Measurements from ENCODE around the gene AP2A2. TPM values are rescaled to one million over a fixed set of nuclear protein-coding genes. Genes with fewer than 3 reads are reported as not detected.

AP2A2 gene
- total and polyA plus RNA-seq, 2 donors = 14.6 to 57.2 TPM

- 91% methylated on average over 14 of the region's 14 CpGs for WGBS
- no peaks in the 10 kb centered on the region for H3K36me3 ChIP-seq (ENCODE audit: control insufficient read depth in 2 of 2, insufficient read depth in 2 of 2, low read length in 1 of 2)
- no peaks in the 10 kb centered on the region for H3K27me3 ChIP-seq (ENCODE audit: control insufficient read depth in 2 of 2, insufficient read depth in 1 of 2, low read length in 1 of 2)
- no peak overlapping the region for H3K4me3 ChIP-seq (ENCODE audit: low read length in 2 of 2)
- DNase-seq (ENCODE audit: low read depth in 6 of 9, low spot score in 9 of 9) = no peak
- H3K9me3 ChIP-seq (ENCODE audit: control insufficient read depth in 2 of 2, insufficient read depth in 1 of 2, low read length in 1 of 2) = no peaks in the 10 kb centered on the region
- no peaks in the 10 kb centered on the region for H3K4me1 ChIP-seq (ENCODE audit: control insufficient read depth in 2 of 2, insufficient read depth in 2 of 2, low read length in 2 of 2)
- no peak overlapping the region for H3K27ac ChIP-seq (ENCODE audit: low read depth in 1 of 2, low read length in 1 of 2)
Measured at GRCh38 chr11:1028616-1029015, 102.9 kb downstream of the AP2A2 start.

GRCh38 chr11:1029051-1029450 lies 103.4 kb downstream of the AP2A2 start:
- Histone ChIP-seq H3K27me3 (ENCODE audit: control insufficient read depth in 2 of 2, insufficient read depth in 1 of 2, low read length in 1 of 2) (no peaks in the 10 kb centered on the region), H3K27ac (ENCODE audit: low read depth in 1 of 2, low read length in 1 of 2) (no peak overlapping the region), H3K36me3 (ENCODE audit: control insufficient read depth in 2 of 2, insufficient read depth in 2 of 2, low read length in 1 of 2) (no peaks in the 10 kb centered on the region), H3K9me3 (ENCODE audit: control insufficient read depth in 2 of 2, insufficient read depth in 1 of 2, low read length in 1 of 2) (no peaks in the 10 kb centered on the region), H3K4me1 (ENCODE audit: control insufficient read depth in 2 of 2, insufficient read depth in 2 of 2, low read length in 2 of 2) (no peaks in the 10 kb centered on the region), H3K4me3 (ENCODE audit: low read length in 2 of 2) (no peak overlapping the region)
- WGBS = 91% methylated on average over 25 of the region's 25 CpGs
- DNase-seq (ENCODE audit: low read depth in 6 of 9, low spot score in 9 of 9) = no peak

- no peaks in the 10 kb centered on the region for H3K9me3 ChIP-seq (ENCODE audit: control insufficient read depth in 2 of 2, insufficient read depth in 1 of 2, low read length in 1 of 2)
- H3K4me3 ChIP-seq (ENCODE audit: low read length in 2 of 2) = no peak overlapping the region
- no peak for DNase-seq (ENCODE audit: low read depth in 6 of 9, low spot score in 9 of 9)
- H3K27ac ChIP-seq (ENCODE audit: low read depth in 1 of 2, low read length in 1 of 2) = no peak overlapping the region
- no peaks in the 10 kb centered on the region for H3K36me3 ChIP-seq (ENCODE audit: control insufficient read depth in 2 of 2, insufficient read depth in 2 of 2, low read length in 1 of 2)
- H3K27me3 ChIP-seq (ENCODE audit: control insufficient read depth in 2 of 2, insufficient read depth in 1 of 2, low read length in 1 of 2) = no peaks in the 10 kb centered on the region
- no peaks in the 10 kb centered on the region for H3K4me1 ChIP-seq (ENCODE audit: control insufficient read depth in 2 of 2, insufficient read depth in 2 of 2, low read length in 2 of 2)
- WGBS = 74% methylated on average over 16 of the region's 16 CpGs
Measured at GRCh38 chr11:1029654-1030053, 104.0 kb downstream of the AP2A2 start.

- H3K9me3 ChIP-seq (ENCODE audit: control insufficient read depth in 2 of 2, insufficient read depth in 1 of 2, low read length in 1 of 2) = no peaks in the 10 kb centered on the region
- no peaks in the 10 kb centered on the region for H3K4me1 ChIP-seq (ENCODE audit: control insufficient read depth in 2 of 2, insufficient read depth in 2 of 2, low read length in 2 of 2)
- H3K27me3 ChIP-seq (ENCODE audit: control insufficient read depth in 2 of 2, insufficient read depth in 1 of 2, low read length in 1 of 2) = no peaks in the 10 kb centered on the region
- no peak for DNase-seq (ENCODE audit: low read depth in 6 of 9, low spot score in 9 of 9)
- H3K27ac ChIP-seq (ENCODE audit: low read depth in 1 of 2, low read length in 1 of 2) = no peak overlapping the region
- H3K36me3 ChIP-seq (ENCODE audit: control insufficient read depth in 2 of 2, insufficient read depth in 2 of 2, low read length in 1 of 2) = no peaks in the 10 kb centered on the region
- 87% methylated on average over 16 of the region's 16 CpGs for WGBS
- H3K4me3 ChIP-seq (ENCODE audit: low read length in 2 of 2) = no peak overlapping the region
Measured at GRCh38 chr11:1030086-1030485, 104.4 kb downstream of the AP2A2 start.

- Histone ChIP-seq H3K27me3 (ENCODE audit: control insufficient read depth in 2 of 2, insufficient read depth in 1 of 2, low read length in 1 of 2) (no peaks in the 10 kb centered on the region), H3K4me3 (ENCODE audit: low read length in 2 of 2) (no peak overlapping the region), H3K4me1 (ENCODE audit: control insufficient read depth in 2 of 2, insufficient read depth in 2 of 2, low read length in 2 of 2) (no peaks in the 10 kb centered on the region), H3K36me3 (ENCODE audit: control insufficient read depth in 2 of 2, insufficient read depth in 2 of 2, low read length in 1 of 2) (no peaks in the 10 kb centered on the region), H3K27ac (ENCODE audit: low read depth in 1 of 2, low read length in 1 of 2) (no peak overlapping the region), H3K9me3 (ENCODE audit: control insufficient read depth in 2 of 2, insufficient read depth in 1 of 2, low read length in 1 of 2) (no peaks in the 10 kb centered on the region)
- 80% methylated on average over 20 of the region's 20 CpGs for WGBS
- DNase-seq (ENCODE audit: low read depth in 6 of 9, low spot score in 9 of 9) = no peak
Measured at GRCh38 chr11:1030556-1030955, 104.9 kb downstream of the AP2A2 start.

GRCh38 chr11:1031121-1031899 lies 105.6 kb downstream of the AP2A2 start:
- no peak for DNase-seq (ENCODE audit: low read depth in 6 of 9, low spot score in 9 of 9)

GRCh38 chr11:1032310-1032891 lies 106.7 kb downstream of the AP2A2 start:
- Histone ChIP-seq H3K27ac (ENCODE audit: low read depth in 1 of 2, low read length in 1 of 2) (no peak overlapping the region), H3K9me3 (ENCODE audit: control insufficient read depth in 2 of 2, insufficient read depth in 1 of 2, low read length in 1 of 2) (no peaks in the 10 kb centered on the region), H3K36me3 (ENCODE audit: control insufficient read depth in 2 of 2, insufficient read depth in 2 of 2, low read length in 1 of 2) (no peaks in the 10 kb centered on the region), H3K4me3 (ENCODE audit: low read length in 2 of 2) (no peak overlapping the region), H3K4me1 (ENCODE audit: control insufficient read depth in 2 of 2, insufficient read depth in 2 of 2, low read length in 2 of 2) (no peaks in the 10 kb centered on the region), H3K27me3 (ENCODE audit: control insufficient read depth in 2 of 2, insufficient read depth in 1 of 2, low read length in 1 of 2) (no peaks in the 10 kb centered on the region)
- whole genome bisulfite sequencing = 97% methylated on average over 12 of the region's 12 CpGs
- DNase-seq (ENCODE audit: low read depth in 6 of 9, low spot score in 9 of 9) = no peak

More at GRCh38 chr11:1031121-1031899, 105.6 kb downstream of the AP2A2 start:
- no peak overlapping the region for H3K27ac ChIP-seq (ENCODE audit: low read depth in 1 of 2, low read length in 1 of 2)
- H3K4me1 ChIP-seq (ENCODE audit: control insufficient read depth in 2 of 2, insufficient read depth in 2 of 2, low read length in 2 of 2) = no peaks in the 10 kb centered on the region
- no peaks in the 10 kb centered on the region for H3K9me3 ChIP-seq (ENCODE audit: control insufficient read depth in 2 of 2, insufficient read depth in 1 of 2, low read length in 1 of 2)
- no peak overlapping the region for H3K4me3 ChIP-seq (ENCODE audit: low read length in 2 of 2)
- no peaks in the 10 kb centered on the region for H3K36me3 ChIP-seq (ENCODE audit: control insufficient read depth in 2 of 2, insufficient read depth in 2 of 2, low read length in 1 of 2)
- WGBS = 89% methylated on average over 30 of the region's 30 CpGs
- H3K27me3 ChIP-seq (ENCODE audit: control insufficient read depth in 2 of 2, insufficient read depth in 1 of 2, low read length in 1 of 2) = no peaks in the 10 kb centered on the region

GRCh38 chr11:1033016-1033798 lies 107.5 kb downstream of the AP2A2 start:
- 90% methylated on average over 38 of the region's 38 CpGs for WGBS
- H3K4me1 ChIP-seq (ENCODE audit: control insufficient read depth in 2 of 2, insufficient read depth in 2 of 2, low read length in 2 of 2) = no peaks in the 10 kb centered on the region
- no peaks in the 10 kb centered on the region for H3K27me3 ChIP-seq (ENCODE audit: control insufficient read depth in 2 of 2, insufficient read depth in 1 of 2, low read length in 1 of 2)
- no peak overlapping the region for H3K4me3 ChIP-seq (ENCODE audit: low read length in 2 of 2)
- H3K27ac ChIP-seq (ENCODE audit: low read depth in 1 of 2, low read length in 1 of 2) = no peak overlapping the region
- no peaks in the 10 kb centered on the region for H3K9me3 ChIP-seq (ENCODE audit: control insufficient read depth in 2 of 2, insufficient read depth in 1 of 2, low read length in 1 of 2)
- no peaks in the 10 kb centered on the region for H3K36me3 ChIP-seq (ENCODE audit: control insufficient read depth in 2 of 2, insufficient read depth in 2 of 2, low read length in 1 of 2)
- DNase-seq (ENCODE audit: low read depth in 6 of 9, low spot score in 9 of 9) = no peak

GRCh38 chr11:1034001-1034400 lies 108.3 kb downstream of the AP2A2 start:
- 96% methylated on average over 8 of the region's 8 CpGs for WGBS
- no peaks in the 10 kb centered on the region for H3K9me3 ChIP-seq (ENCODE audit: control insufficient read depth in 2 of 2, insufficient read depth in 1 of 2, low read length in 1 of 2)
- no peak for DNase-seq (ENCODE audit: low read depth in 6 of 9, low spot score in 9 of 9)
- no peaks in the 10 kb centered on the region for H3K27me3 ChIP-seq (ENCODE audit: control insufficient read depth in 2 of 2, insufficient read depth in 1 of 2, low read length in 1 of 2)
- H3K4me1 ChIP-seq (ENCODE audit: control insufficient read depth in 2 of 2, insufficient read depth in 2 of 2, low read length in 2 of 2) = no peaks in the 10 kb centered on the region
- no peak overlapping the region for H3K27ac ChIP-seq (ENCODE audit: low read depth in 1 of 2, low read length in 1 of 2)
- no peak overlapping the region for H3K4me3 ChIP-seq (ENCODE audit: low read length in 2 of 2)
- no peaks in the 10 kb centered on the region for H3K36me3 ChIP-seq (ENCODE audit: control insufficient read depth in 2 of 2, insufficient read depth in 2 of 2, low read length in 1 of 2)

All from thymus (tissue), 11 donors.